A549 treated with AZD9567 at 1 μM for 4 hours (cell line): ENCODE measurements around the gene TRANK1. TPM values are rescaled to one million over a fixed set of nuclear protein-coding genes. Genes with fewer than 3 reads are reported as not detected.

Source experiments
- total RNA-seq: library from RNA; stranded (reverse); fragments of 200-300 nt; extraction: Qiagen RNA extraction; gene quantifications from 5 replicates; pipeline ENCODE4 v1.2.3, GENCODE V29; 2022; ENCODE audit not compliant: insufficient read depth

The TRANK1 gene
- total RNA-seq, result 0.80 to 1.2 TPM (median 1.0 TPM) in 5 replicates

GRCh38 chr3:36944641-36945270, at the start of gene TRANK1:
TSS of gene TRANK1 (minus strand) at chr3:36945054. CDS start at chr3:36944809, 245 bp downstream.

GRCh38 chr3:36993326-36994283, 48.8 kb upstream of the TRANK1 start, which contains the start of gene MLH1:
TSS of gene MLH1 (plus strand) at chr3:36993518. CDS start at chr3:36993548, 30 bp downstream.

GRCh38 chr3:36992806-36993325, 48.0 kb upstream of the TRANK1 start, which contains the start of gene EPM2AIP1:
TSS of gene EPM2AIP1 (minus strand) at chr3:36993131. CDS start at chr3:36993077, 54 bp downstream.

Other genes with a start within 250 kb of the TRANK1 start
- not detected in 5 replicates for gene DCLK3, start 180.5 kb downstream of the TRANK1 start, total RNA-seq
- 4.6 to 8.5 TPM (median 6.5 TPM) in 5 replicates for gene EPM2AIP1, start 48.1 kb upstream of the TRANK1 start, total RNA-seq
- 31.1 to 35.7 TPM (median 31.3 TPM) in 5 replicates for gene MLH1, start 48.5 kb upstream of the TRANK1 start, total RNA-seq
- gene LRRFIP2, start 229.5 kb upstream of the TRANK1 start, total RNA-seq, result 52.9 to 71.8 TPM (median 55.4 TPM) in 5 replicates